Measurements from ENCODE around the gene EXOC6.
A peak's percentile ranks its signal among the peaks of the same experiment; 100 is the strongest.

EXOC6 gene

DNA sequence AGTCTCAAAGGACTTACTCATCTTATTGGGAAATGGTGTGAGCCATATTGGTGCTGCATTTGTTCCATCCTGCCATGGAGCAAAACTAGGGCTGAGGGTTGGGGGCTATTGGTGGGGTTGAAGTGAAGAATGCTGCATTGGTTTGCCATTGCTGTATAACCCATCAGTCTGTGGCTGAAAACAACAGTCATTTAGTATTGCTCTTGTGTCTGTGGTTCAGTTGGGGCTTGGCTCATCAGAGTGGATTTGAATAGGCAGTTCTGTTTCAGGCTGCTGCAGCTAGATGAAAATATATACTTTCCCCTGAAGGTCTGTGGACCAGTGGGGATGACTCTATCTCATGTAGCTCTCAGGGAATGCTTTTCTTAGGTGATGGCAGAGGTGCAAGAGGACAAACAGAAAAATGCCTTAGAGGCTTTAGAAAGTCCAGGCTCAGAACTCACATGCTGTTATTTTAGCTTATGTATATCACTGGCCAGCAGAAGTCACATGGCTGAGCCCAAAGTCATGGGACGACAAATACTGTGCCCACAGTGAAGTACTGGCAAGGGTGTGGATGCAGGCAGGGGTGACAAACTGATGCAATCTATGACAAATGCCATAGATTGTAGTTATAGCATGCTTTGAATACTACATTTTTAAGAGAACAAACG, 15.2 kb upstream of the EXOC6 start:
- DNase-seq = no peak

DNA sequence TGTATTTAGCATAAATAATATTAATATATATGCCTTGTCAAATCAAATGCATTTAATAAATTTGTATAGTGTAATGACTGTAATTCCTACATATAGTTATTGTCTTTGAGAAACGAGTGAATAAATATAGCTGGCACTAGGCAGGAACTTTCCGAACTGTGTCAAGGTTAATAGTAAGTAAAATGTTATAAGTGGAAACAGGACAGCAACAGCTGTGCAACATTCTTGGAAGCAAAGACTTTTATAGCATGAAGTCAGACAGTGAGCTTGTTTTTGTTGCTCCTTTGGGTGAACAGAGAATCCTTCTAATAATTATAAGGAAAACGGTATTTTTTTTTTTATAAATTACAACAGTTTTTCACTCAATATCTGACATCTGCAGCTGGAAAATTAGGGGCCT, 14.0 kb upstream of the EXOC6 start:
- no peak for DNase-seq

DNA sequence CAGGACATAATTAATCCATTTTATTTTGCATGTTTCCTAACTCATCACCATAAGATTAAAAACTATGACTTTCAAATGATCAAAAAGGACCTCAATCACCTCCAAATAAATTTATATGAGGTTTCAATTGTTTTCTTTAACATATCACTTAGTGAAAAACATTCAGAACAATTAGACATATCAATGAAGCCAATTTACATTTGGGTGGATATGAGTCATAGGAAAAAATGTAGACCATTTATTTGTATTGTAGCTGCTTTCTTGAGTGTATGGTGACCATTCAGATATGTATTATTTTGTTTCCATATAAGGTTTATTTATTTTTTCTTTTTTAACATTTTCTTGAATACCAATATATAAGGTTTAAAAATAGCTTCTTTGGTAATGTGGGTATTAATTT, 13.3 kb upstream of the EXOC6 start:
- DNase-seq = no peak

- DNase-seq = no peak
Measured at GRCh38 chr10:92837456-92837855, 10.9 kb upstream of the EXOC6 start.

- DNase-seq = no peak
Measured at GRCh38 chr10:92839191-92840085, 8.9 kb upstream of the EXOC6 start.

DNA sequence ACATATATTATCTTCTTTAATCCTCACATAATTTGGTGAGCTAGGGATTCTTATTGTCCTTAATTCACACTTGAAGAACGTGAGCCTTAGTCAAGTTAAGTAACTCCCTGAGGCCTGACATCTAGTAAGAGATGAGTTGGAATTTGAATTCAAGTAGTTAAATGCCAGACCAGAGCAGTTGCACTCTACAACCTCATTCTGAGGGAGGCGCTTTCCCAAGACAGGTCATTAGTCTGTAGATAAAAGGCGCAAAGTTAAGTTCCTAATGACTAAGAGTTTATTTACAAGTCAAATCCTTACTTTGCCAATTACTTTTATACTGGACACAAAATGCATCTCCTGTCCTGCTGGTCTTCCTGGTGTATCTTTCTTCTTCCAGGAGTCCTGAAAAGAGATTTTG, 3.6 kb upstream of the EXOC6 start:
- no peak for DNase-seq

DNA sequence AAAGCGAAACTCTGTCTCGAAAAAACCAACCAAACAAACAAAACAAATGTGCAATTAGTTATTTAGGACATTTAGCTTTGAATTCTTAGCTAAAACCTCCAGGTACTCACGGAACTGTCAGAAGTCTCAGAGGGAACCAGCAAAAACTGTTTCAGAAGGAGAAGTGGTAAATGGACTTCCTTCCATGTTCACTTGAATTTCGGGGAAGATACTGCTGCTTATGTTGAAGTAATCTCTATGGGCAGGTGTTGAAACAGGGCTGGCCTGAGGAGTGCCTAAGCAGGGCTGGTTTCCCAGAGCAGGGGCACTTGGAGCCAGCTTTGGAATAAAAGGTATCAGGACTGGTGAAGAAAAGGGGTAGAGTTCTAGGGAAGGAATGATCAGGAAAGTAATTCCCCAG, 2.4 kb upstream of the EXOC6 start:
- no peak for DNase-seq

DNA sequence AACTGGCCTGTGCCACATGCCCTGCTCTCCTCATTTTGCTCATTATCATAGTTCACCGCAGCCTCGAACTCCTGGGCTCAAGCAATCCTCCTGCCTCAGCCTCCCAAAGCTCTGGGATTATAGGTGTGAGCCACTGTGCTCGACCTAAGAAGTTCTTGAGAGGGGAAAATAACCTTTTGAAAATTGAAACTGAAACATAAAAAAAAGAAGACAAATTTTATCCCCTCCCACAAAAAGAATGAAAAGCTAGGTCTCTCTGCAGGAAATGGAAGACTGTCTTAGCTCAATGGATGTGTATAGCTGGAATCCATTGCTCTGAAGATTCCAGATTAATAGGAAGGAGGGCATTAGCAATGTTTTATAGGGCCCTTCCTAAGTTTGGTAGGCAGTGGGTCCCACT, 2.0 kb upstream of the EXOC6 start:
- no peak for DNase-seq

- DNase-seq = no peak
Measured at GRCh38 chr10:92846854-92847201, 1.5 kb upstream of the EXOC6 start.

DNA sequence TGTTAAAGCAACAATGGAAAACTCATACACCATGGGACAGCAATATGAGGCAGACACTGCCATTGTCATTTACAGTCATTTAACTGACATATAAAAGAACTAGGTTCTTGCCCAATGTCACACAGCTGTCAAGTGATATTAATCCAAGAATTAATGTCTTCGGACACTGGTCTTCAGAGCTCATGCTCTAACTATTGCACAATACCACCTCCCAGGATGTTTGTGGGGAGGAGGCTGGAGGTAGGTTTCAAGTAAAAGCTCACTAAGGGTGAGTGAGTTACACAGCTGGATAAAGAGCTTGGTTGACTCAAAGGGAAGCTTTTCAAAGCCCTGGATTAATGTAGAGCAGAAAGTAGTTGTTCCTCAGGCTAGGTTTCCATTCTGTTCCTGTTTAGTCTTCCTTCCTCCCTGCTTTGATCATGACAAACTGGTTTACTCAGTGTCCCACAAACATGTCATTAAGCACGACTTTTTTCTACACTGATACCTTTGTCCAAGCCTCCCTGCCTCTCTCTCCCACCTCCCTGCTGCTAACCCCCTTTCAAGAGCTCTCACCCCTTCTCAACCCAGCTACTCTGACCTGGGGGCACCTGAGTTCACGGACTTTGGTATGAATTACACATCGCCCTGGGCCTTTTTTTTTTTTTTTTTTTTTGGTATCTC, 987 bp upstream of the EXOC6 start:
- no peak for DNase-seq

DNA sequence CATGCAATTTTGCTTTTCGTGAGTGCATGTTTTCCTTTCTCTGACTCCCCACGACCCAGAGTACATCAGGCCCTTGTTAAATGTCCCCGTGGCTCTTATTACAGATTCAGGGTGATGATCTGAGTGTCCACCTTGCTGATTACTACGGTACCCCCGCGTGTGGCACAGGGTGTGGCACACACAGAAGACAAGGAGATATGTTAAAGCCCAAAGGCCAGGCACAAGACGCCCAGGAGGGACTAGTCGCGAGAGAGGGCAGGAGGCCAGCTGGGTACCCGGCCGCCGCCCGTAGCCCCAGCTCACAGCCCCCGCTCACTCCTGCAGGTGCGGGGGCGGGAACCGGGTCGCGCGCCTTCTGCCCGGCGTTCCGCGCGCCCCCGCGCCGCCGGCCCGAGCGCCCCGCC, 281 bp upstream of the EXOC6 start:
- DNase-seq = no peak

DNA sequence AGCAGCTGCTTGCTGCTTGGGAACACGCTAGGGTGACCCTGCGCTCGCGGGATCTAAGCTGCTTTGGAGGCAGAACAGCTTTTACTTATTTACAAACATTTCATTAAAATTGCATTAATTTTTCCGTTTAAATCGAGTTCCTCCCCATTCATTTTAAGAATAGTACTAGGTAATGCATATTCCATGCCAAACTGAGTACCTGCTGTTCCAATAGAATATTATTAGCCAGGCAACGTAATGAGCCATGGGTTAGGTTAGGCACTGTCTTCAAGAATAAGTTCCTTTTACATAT, 860 bp downstream of the EXOC6 start:
- DNase-seq = no peak

DNA sequence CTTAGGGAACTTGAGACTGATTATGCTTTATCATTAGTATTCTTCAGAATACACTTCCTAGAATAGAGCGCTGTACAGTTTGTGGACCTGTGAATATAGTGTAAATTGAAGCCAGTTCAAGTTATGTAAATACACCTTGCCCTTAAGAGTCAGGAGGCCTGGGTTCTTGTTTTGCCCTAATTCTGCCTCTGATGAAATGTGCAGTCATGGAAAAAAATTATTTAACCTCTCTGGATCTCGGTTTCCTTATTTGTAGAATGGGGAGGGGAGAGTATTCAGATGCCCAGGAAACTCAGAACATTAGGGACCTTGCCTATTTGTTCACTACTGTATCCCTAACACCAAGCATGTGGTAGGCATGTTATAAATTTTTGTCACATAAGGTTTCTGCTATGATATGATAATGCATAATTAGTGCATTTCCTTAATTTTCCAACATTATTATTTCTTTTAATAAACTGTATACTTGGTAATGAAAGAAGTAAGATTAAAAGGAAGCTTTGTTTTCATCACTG, 1.3 kb downstream of the EXOC6 start:
- DNase-seq = no peak

DNA sequence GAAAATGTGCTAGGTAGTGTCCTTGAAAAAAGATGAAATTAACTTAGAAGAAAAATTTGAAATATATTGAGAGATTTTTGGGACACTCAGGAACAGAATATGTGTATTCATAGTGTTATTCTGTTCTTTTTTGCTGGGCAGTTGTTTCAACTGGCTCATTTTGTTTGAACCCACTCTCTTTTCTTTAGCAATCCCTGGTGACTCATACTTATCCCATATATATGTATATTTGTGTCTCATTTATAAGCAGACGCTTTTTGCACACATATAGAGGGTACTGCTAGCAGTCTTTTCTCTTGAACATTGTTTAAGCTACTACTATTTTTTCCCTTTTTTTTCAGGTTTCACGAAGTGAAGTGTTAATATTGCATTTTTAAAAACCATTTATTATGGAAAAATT, 1.9 kb downstream of the EXOC6 start:
- DNase-seq = no peak

GRCh38 chr10:92851003-92851402, 2.7 kb downstream of the EXOC6 start:
- no peak for DNase-seq

DNA sequence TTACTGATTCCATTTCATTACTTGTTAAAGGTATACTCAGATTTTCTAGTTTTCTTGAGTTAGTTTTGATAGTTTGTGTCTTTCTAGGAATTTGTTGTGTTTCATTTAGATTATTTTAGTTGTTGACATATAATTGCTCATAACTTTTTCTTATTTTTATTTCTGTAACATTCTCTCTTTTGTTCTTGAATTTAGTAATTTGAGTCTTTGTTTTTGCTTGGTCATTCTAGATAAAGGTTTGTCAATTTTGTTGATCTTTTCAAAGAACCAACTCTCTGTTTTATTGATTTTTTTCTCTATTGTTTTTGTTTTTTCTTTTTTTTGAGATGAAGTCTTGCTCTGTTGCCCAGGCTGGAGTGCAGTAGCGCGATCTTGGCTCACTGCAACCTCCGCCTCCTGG, 7.2 kb downstream of the EXOC6 start:
- DNase-seq = no peak

DNA sequence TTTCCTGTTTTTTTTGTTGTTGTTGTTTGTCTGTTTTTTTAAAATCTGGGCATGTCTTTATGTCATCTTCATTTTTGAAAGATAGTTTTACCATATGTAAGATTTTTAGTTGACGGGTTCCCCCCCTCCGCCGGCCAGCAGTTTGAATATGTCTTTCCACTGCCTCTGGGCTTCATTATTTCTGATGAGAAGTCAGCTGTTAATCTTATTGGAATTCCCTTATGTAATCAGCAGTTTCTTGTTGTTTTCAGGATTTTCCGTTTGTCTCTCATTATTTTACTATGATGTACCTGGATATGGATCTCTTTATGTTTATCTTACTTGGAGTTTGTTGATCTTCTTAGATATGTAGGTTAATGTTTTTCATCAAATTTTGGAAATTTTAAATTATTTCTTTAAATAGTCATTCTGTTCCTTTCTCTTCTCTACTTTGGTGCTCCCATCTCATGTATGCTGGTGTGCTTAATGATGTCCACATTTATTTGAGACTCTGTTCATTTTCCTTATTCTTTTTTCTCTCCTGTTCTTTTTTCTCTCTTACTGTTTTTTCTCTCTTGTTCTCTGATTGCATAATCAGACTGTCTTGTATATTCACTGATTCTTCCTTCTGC, 9.7 kb downstream of the EXOC6 start:
- DNase-seq = no peak

DNA sequence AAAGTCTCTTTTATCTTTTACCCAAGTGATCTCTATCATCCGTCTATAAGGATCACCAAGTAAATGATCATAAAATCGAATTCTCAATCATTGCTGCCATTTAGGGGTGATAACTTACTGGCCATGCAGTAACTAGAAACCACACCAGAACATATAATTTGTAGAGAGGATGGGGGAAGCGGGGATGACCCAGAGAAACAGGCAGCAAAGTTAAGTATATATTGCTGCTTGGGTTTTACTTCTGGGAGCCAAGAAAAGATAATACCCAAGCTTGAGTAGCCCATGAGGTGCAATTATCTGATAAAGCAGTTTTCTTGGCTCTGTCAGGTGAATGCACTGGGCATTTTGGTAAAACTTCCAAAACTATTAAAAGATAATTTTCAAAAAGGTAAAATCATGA, 18.9 kb downstream of the EXOC6 start:
- DNase-seq = no peak

- no peak for DNase-seq
Measured at GRCh38 chr10:92868036-92868435, 19.7 kb downstream of the EXOC6 start.

- no peak for DNase-seq
Measured at GRCh38 chr10:92868557-92868956, 20.2 kb downstream of the EXOC6 start.

GRCh38 chr10:92873029-92873428, 24.7 kb downstream of the EXOC6 start:
- no peak for DNase-seq

DNA sequence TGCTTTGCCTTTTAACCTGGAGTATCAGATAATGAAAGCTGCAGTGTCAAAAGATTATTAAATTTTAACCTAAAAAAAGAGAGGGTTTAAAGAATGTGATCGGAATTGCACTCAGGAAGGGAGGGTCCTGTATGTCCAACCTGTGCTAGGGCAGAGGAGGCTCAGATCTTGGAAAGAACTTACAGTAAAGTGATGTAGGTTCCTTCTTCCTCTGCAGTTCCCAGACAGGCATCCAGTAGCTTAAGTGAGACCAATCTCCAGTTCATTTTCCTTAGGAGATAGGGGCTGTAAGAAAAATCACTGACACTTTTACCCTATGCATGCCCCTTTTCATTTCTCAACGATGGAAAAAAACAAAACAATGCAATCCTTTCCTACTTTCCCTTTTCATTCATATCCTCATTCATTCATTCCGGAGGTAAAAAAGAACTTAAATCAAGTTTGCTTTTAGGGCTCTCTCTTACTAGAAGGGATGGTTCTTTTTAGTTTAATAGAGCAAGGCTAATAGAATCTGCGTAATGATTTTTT, 28.3 kb downstream of the EXOC6 start:
- DNase-seq = no peak

DNA sequence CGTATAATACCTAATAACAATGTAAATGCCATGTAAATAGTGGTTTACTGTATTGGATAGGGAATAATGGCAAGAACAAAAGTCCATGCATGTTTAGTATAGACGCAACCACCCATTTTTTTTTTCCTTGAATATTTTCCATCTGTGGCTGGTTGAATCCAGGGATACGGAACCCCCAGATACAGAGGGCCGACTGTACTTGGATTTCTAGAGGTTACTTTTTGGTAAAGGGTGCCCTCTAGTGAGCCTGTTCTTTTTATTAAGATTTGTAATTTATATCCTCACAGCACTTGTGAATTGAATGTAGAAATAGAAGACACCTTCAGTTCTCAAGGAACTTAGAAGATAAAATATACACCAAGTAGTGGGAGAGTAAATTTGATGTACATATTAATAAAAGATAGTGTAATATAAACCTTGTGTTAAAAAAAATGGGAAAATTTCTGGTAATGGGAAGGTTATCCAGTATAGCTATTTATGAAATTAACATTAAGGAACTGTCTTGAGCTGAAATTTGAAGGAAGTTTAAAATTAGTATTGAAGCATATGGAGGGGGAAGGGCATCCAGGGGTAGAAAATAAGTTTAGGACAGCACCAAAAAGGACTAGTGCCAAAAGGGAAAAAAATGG, 32.0 kb downstream of the EXOC6 start:
- DNase-seq = peak in 1 of 2 experiments; percentile 47

Measured in SW 1271 (cell line).